Measurements from ENCODE around the gene RPS21.

DNA sequence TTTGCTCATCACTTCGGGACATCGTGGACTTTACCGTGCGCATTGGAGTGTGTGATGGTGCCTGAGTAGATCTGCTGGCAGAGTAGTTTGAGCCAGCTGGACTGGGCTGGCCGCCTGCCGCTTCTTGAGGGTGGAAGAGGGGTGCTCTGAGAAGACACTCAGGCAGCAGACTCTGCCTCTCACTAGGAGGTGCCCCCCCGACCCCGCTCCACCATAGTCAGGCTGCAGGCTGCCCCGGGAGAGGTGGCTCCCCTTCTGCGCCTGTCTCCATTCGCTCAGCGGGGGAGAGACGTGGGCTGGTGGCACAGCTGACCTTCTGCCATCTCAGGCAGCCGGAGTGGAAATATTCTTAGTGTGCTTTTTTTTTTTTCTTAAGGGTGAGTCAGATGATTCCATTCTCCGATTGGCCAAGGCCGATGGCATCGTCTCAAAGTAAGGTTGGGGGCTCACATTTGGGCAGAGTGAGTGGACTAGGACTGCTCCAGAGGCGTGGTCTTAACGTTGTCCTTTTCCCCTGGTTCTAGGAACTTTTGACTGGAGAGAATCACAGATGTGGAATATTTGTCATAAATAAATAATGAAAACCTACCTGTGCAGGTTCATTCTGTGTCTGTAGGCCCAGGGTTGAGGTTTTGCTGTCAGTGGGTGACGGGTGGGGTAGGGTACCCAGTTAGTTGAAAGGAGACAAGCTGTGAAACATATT is 1.2 kb downstream of the RPS21 start:
- no peak for TF ChIP-seq CTCF (IDR thresholded peaks at IDR 0.05)
- no peak for TF ChIP-seq EZH2phosphoT487 (IDR thresholded peaks at IDR 0.05)
